WTC11 (cell line): ENCODE measurements around the gene CPVL.

Experiments used
- ARID4B ChIP-seq: sonication (generic); formaldehyde crosslinking; IDR thresholded peaks from 2 replicates; pipeline ENCODE4 v1.8.0; 2023; ENCODE audit warnings: missing genetic modification reagents, mild to moderate bottlenecking, borderline replicate concordance
- CTCF ChIP-seq: fragments of 200-600 bp; IDR thresholded peaks from 2 replicates; pipeline ENCODE4 v1.8.0; 2022; ENCODE audit warnings: antibody characterized with exemption
- NR2C2 ChIP-seq: sonication (generic); formaldehyde crosslinking; IDR thresholded peaks from 2 replicates; pipeline ENCODE4 v1.8.0; 2022; ENCODE audit warnings: mild to moderate bottlenecking, missing genetic modification reagents
- SP1 ChIP-seq: sonication (generic); formaldehyde crosslinking; conservative IDR thresholded peaks from 2 replicates; pipeline ENCODE4 v1.8.1; 2022; ENCODE audit warnings: missing genetic modification reagents
- TP53 ChIP-seq: sonication (generic); formaldehyde crosslinking; IDR thresholded peaks from 2 replicates; pipeline ENCODE4 v1.8.1; 2023; ENCODE audit warnings: mild to moderate bottlenecking, missing genetic modification reagents
- ZNF232 ChIP-seq: sonication (generic); formaldehyde crosslinking; IDR thresholded peaks from 2 replicates; pipeline ENCODE4 v1.8.0; 2022; ENCODE audit warnings: mild to moderate bottlenecking, missing genetic modification reagents

GRCh38 chr7:29131678-29132077 is 14.7 kb downstream of the CPVL start:
- TF ChIP-seq CTCF = no peak
- no peak for TF ChIP-seq ARID4B
- no peak for TF ChIP-seq SP1
- no peak for TF ChIP-seq TP53 (CRISPR knock-in tag)
- no peak for TF ChIP-seq ZNF232 (CRISPR knock-in tag)
- TF ChIP-seq NR2C2 = no peak
